GM19395 (cell line): ENCODE data around the gene PPP2R2B.

Experiments
- ATAC-seq: cut with Tn5 transposase; IDR thresholded peaks from one replicate; pipeline ENCODE4 v1.9.1; 2021; ENCODE audit warnings: mild to moderate bottlenecking, moderate library complexity; ENCODE audit not compliant: unreplicated experiment

Gene PPP2R2B

GRCh38 chr5:146660376-146660960, 218.1 kb downstream of the PPP2R2B start:
- no peak for ATAC-seq

- ATAC-seq: no peak
Observed at GRCh38 chr5:146659961-146660360, 218.6 kb downstream of the PPP2R2B start.

GRCh38 chr5:146656703-146657102, 221.9 kb downstream of the PPP2R2B start:
- no peak for ATAC-seq

- no peak for ATAC-seq
Observed at GRCh38 chr5:146653560-146653959, 225.0 kb downstream of the PPP2R2B start.

GRCh38 chr5:146652547-146652946, 226.0 kb downstream of the PPP2R2B start:
- ATAC-seq: no peak

GRCh38 chr5:146647656-146648199, 230.8 kb downstream of the PPP2R2B start:
- ATAC-seq: no peak

- ATAC-seq: no peak
Observed at GRCh38 chr5:146646441-146646840, 232.1 kb downstream of the PPP2R2B start.

- no peak for ATAC-seq
Observed at GRCh38 chr5:146645342-146645741, 233.2 kb downstream of the PPP2R2B start.

GRCh38 chr5:146644831-146645230, 233.7 kb downstream of the PPP2R2B start:
- no peak for ATAC-seq

- ATAC-seq: no peak
Observed at GRCh38 chr5:146643776-146644175, 234.8 kb downstream of the PPP2R2B start.

- ATAC-seq: no peak
Observed at GRCh38 chr5:146642410-146642809, 236.1 kb downstream of the PPP2R2B start.

- ATAC-seq: no peak
Observed at GRCh38 chr5:146641941-146642340, 236.6 kb downstream of the PPP2R2B start.

GRCh38 chr5:146640285-146640896, 238.2 kb downstream of the PPP2R2B start:
- ATAC-seq: no peak

GRCh38 chr5:146635443-146635842, 243.1 kb downstream of the PPP2R2B start:
- no peak for ATAC-seq

GRCh38 chr5:146633323-146633764, 245.2 kb downstream of the PPP2R2B start:
- no peak for ATAC-seq

- no peak for ATAC-seq
Observed at GRCh38 chr5:146632620-146633322, 245.8 kb downstream of the PPP2R2B start.

- ATAC-seq: no peak
Observed at GRCh38 chr5:146630472-146630871, 248.1 kb downstream of the PPP2R2B start.

- no peak for ATAC-seq
Observed at GRCh38 chr5:146628950-146629349, 249.6 kb downstream of the PPP2R2B start.

GRCh38 chr5:146626936-146627335, 251.6 kb downstream of the PPP2R2B start:
- no peak for ATAC-seq

GRCh38 chr5:146624179-146624578, 254.4 kb downstream of the PPP2R2B start:
- ATAC-seq: no peak

- ATAC-seq: no peak
Observed at GRCh38 chr5:146623666-146624065, 254.9 kb downstream of the PPP2R2B start.

GRCh38 chr5:146623009-146623408, 255.5 kb downstream of the PPP2R2B start:
- no peak for ATAC-seq
